T-cell (primary cell): ENCODE measurements around the gene MEPE. TPM values are rescaled to one million over a fixed set of nuclear protein-coding genes. Genes with fewer than 3 reads are reported as not detected.

Source experiments
- ATAC-seq, 4 experiments: fragments of 200-7000 bp in 3 of 4; fragments of 150-1000 bp in 1 of 4; cut with Tn5 transposase; replicated peaks in 1 of 4; 1 replicate in 3 of 4; 2 replicates in 1 of 4; pipeline ENCODE4 v1.10.0; 2021; ENCODE audit warnings: moderate library complexity in 3 of 4, mild to moderate bottlenecking in 2 of 4, moderate number of reproducible peaks in 1 of 4
- CTCF ChIA-PET, 2 donors: fragments of 300-600 bp; sonication (Branson Sonifier 250); formaldehyde crosslinking; loops; one replicate each; lab custom pipeline; 2022; ENCODE audit warnings: antibody characterized with exemption in 2 of 2; lab: Charles Lee
- POLR2A ChIA-PET, 2 donors: fragments of 300-600 bp; sonication (Branson Sonifier 250); formaldehyde crosslinking; loops; one replicate each; lab custom pipeline; 2022; ENCODE audit warnings: antibody characterized with exemption in 2 of 2; lab: Charles Lee
- DNase-seq, 35 experiments: peaks; one replicate each; pipeline versions ENCODE4 v3.0.0 to v3.0.0-alpha.2; 2013 to 2023
- H3K27ac ChIP-seq: one replicate; pipeline ENCODE4 v1.5.1; 2013; ENCODE audit warnings: low read length
- H3K27me3 ChIP-seq, 2 experiments: replicated peaks in 1 of 2; 1 replicate in 1 of 2; 2 replicates in 1 of 2; pipeline versions ENCODE4 v1.6.1 to v1.7.0; 2013; ENCODE audit warnings: low read length in 1 of 2, mixed read lengths in 1 of 2; ENCODE audit not compliant: control insufficient read depth in 2 of 2, insufficient read depth in 2 of 2; ENCODE audit errors: extremely low read depth in 1 of 2
- H3K36me3 ChIP-seq, 2 donors: 1 replicate in 1 of 2; 2 replicates in 1 of 2; pipeline versions ENCODE4 v1.6.1 to v1.7.0; 2013; ENCODE audit warnings: low read length in 1 of 2; ENCODE audit not compliant: control insufficient read depth in 2 of 2, insufficient read depth in 1 of 2; ENCODE audit errors: extremely low read depth in 1 of 2
- H3K4me1 ChIP-seq, 2 experiments: 1 replicate in 1 of 2; 2 replicates in 1 of 2; pipeline versions ENCODE4 v1.6.1 to v1.7.0; 2013; ENCODE audit warnings: low read length in 2 of 2, mixed read lengths in 1 of 2; ENCODE audit not compliant: insufficient read depth in 2 of 2, control insufficient read depth in 1 of 2; ENCODE audit errors: extremely low read depth in 1 of 2
- H3K4me3 ChIP-seq, 2 donors: 1 replicate in 1 of 2; 2 replicates in 1 of 2; pipeline versions ENCODE4 v1.5.1 to v1.7.0; 2013; ENCODE audit warnings: mild to moderate bottlenecking in 2 of 2, low read length in 1 of 2, moderate library complexity in 1 of 2; ENCODE audit not compliant: control insufficient read depth in 1 of 2; ENCODE audit errors: extremely low read depth in 1 of 2
- H3K9me3 ChIP-seq: 2 replicates; pipeline ENCODE4 v1.7.0; 2013
- H3K27ac Mint-ChIP-seq, 2 donors: one replicate each; pipeline ENCODE4 v1.8.0; 2020 to 2021; ENCODE audit warnings: mild to moderate bottlenecking in 2 of 2, mixed read lengths in 2 of 2
- H3K27me3 Mint-ChIP-seq, 2 donors: one replicate each; pipeline ENCODE4 v1.8.0; 2021 to 2022; ENCODE audit warnings: mixed read lengths in 2 of 2
- H3K36me3 Mint-ChIP-seq: one replicate; pipeline ENCODE4 v1.8.0; 2021; ENCODE audit warnings: mixed read lengths
- H3K4me1 Mint-ChIP-seq, 3 donors: one replicate each; pipeline ENCODE4 v1.8.0; 2020 to 2022; ENCODE audit warnings: mixed read lengths in 3 of 3, mild to moderate bottlenecking in 1 of 3
- H3K4me3 Mint-ChIP-seq, 3 donors: one replicate each; pipeline ENCODE4 v1.8.0; 2020 to 2022; ENCODE audit warnings: mild to moderate bottlenecking in 3 of 3, mixed read lengths in 3 of 3, moderate library complexity in 3 of 3
- H3K9me3 Mint-ChIP-seq, 3 donors: one replicate each; pipeline ENCODE4 v1.8.0; 2020 to 2022; ENCODE audit warnings: mixed read lengths in 3 of 3
- whole genome bisulfite sequencing: methylation state at CpG from one replicate; pipeline ENCODE4 v1.1.5; 2013; ENCODE audit warnings: missing lambda C conversion rate; ENCODE audit not compliant: insufficient coverage; 5-methylcytosine and 5-hydroxymethylcytosine counted together
- total RNA-seq, 35 experiments: library from RNA in 6 of 35; stranded (reverse) in 6 of 35; fragments of 120-200 nt in 1 of 35; gene quantifications; one replicate each; pipeline versions ENCODE4 v1.2.1 to v1.2.4 and lab custom pipeline; 2013 to 2026

MEPE gene, protein sequence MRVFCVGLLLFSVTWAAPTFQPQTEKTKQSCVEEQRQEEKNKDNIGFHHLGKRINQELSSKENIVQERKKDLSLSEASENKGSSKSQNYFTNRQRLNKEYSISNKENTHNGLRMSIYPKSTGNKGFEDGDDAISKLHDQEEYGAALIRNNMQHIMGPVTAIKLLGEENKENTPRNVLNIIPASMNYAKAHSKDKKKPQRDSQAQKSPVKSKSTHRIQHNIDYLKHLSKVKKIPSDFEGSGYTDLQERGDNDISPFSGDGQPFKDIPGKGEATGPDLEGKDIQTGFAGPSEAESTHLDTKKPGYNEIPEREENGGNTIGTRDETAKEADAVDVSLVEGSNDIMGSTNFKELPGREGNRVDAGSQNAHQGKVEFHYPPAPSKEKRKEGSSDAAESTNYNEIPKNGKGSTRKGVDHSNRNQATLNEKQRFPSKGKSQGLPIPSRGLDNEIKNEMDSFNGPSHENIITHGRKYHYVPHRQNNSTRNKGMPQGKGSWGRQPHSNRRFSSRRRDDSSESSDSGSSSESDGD
- total RNA-seq (not detected), total RNA-seq (lab: John Stamatoyannopoulos, UW) (0 reads per million in 29 experiments)
- total RNA-seq (2013), result not detected

DNA sequence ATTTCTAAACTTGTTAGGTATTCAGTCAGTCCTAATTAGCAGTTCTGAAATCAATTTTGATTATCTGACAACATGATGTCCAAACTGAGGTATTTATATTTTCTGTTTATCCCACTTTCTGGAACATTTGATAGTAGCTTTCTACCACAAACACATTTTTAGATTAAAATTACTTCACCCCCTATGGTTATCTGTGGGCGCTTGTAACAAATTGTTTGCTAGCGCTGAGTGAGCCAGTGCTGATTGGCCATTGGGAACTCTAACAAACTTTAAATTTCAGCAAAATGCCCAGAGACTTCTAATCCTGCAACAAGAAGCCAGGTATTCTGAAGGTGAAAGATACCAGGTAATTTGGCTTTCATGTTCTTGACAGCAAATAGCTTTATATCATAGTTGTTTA is at the start of gene MEPE:
TSS of gene MEPE (plus strand) at position 301 of the 400 bp plus-strand sequence. CDS start 1,746 bp downstream, outside the sequence.
- POLR2A ChIA-PET, result no interaction called here
- no CpG with 5 or more reads among the region's 2 CpGs for WGBS
- no peaks in the 10 kb centered on the region for H3K36me3 ChIP-seq
- no peaks in the 10 kb centered on the region for H3K4me1 ChIP-seq
- no peak within 1 kb of the TSS for H3K4me3 ChIP-seq
- no peaks in the 10 kb centered on the region for H3K27me3 ChIP-seq
- Mint-ChIP-seq H3K9me3 (no peaks in the 10 kb centered on the region), H3K4me3 (no peak within 1 kb of the TSS), H3K27me3 (peaks cover 0 to 14% of the 10 kb centered on the region in 2 donors), H3K27ac (no peak within 1 kb of the TSS), H3K36me3 (no peaks in the 10 kb centered on the region), H3K4me1 (no peaks in the 10 kb centered on the region)
- ATAC-seq (no peak), DNase-seq (no peak)
- CTCF ChIA-PET, result interaction anchor here (0.9 to 1.2 kb wide), 2 partner anchors 16 to 27 kb away, joined by 3 to 4 read pairs; no protein-coding TSS in a partner anchor
- no peak within 1 kb of the TSS for H3K27ac ChIP-seq
- no peaks in the 10 kb centered on the region for H3K9me3 ChIP-seq

DNA sequence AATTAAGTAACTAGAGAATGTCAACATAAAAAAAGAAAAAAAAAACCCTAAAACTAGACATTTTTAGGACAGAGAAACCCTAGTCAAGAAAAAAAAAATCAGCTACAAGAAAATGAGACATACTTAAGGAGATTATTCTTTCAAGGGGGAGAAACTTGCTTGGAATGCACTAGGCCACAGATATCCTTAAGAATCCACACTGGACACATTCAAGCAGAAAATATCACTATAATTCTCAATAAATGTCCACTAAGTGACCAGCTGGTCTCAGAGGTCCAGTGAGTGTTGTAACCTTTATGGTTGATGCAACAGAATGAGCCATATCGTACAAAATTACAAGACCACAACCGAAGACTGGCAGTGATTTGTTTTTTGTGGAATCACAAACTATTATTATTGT is 49.0 kb upstream of the MEPE start:
- Mint-ChIP-seq H3K27me3 (peaks cover 0 to 1% of the 10 kb centered on the region in 2 donors), H3K4me1 (no peaks in the 10 kb centered on the region), H3K9me3 (no peaks in the 10 kb centered on the region), H3K4me3 (no peak overlapping the region), H3K27ac (no peak overlapping the region), H3K36me3 (no peaks in the 10 kb centered on the region)
- Histone ChIP-seq H3K27ac (no peak overlapping the region), H3K27me3 (no peaks in the 10 kb centered on the region), H3K4me3 (no peak overlapping the region), H3K9me3 (no peaks in the 10 kb centered on the region), H3K4me1 (no peaks in the 10 kb centered on the region), H3K36me3 (no peaks in the 10 kb centered on the region)
- no peak for ATAC-seq
- ChIA-PET CTCF (no interaction called here), POLR2A (no interaction called here)
- DNase-seq, result no peak
- no CpG with 5 or more reads among the region's 2 CpGs for WGBS

DNA sequence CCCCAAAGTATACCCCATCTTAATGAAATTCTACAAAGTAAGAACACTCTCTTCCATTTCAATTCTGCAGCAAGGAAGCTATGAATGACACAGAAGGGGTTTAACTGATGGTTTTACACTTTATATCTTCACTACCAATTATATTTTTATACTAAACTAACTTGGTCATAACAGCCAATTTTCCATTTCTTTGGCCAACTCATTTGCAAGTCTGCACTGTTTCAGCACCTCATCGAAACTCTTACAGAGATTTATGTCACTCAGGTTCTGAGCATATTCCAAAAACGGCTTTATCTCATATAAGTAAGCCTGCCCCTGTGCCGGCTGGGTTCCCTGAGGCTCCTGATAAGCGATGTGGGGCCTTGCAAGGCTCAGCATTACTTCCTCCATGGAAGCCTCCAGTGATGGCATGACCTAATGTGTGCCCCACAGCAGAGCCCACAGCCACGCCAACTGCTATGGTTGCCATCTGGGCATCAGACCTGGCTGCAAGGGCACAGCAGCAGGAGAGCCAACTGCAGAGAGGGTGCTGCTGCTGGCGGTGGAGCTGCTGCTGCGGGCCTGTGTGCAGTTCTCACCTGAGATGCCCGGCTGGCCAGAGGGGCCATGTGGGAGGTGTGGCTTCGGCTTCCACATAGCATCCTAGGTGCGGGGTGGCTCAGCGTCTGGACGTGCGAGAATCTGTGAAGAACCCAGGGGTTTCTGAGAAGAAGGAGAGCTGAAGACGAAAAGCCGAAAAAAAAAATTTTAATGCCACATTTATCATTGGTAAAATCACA is 46.8 kb upstream of the MEPE start:
- peaks cover 0 to 1% of the 10 kb centered on the region in 2 donors for H3K27me3 Mint-ChIP-seq

DNA sequence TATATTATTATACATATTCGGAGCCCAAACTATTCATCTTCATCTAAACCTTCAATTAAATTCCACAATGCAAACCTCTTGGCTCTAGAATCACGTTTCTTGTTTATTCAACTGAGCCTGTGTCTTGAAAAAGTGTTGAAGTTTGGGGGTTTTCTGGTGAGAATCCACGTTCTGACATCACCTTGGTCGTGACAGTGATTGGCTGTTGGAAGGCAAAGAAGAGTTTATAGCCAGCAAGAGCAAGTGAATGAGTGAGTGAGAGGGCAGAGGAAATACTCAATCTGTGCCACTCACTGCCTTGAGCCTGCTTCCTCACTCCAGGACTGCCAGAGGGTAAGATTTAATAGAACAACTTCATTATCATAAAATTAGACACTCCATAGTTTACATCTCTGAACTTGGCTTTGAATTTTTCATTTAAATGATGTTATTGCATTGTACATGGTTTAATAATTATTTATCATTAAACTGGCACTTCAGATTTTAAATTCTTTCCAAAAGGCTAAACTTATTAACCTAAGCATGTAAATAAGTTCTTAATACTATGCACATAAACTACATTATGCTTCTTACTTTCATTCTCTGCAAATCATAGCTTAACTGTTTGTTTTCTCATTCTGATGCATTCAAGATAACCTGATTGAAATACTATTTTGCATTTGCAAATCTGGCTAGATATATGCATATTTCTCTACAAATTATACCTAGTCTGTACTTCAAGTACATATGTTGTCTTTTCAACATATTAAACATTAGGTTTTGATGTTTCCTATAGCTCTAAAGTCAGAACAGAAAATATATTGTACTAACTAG is 33.3 kb upstream of the MEPE start, which contains the start of gene IBSP:
TSS of gene IBSP (plus strand) at position 254 of the 813 bp plus-strand sequence. CDS start 2,808 bp downstream, outside the sequence.
- Histone ChIP-seq H3K36me3 (no peaks in the 10 kb centered on the region), H3K4me3 (no peak within 1 kb of the TSS), H3K27me3 (no peaks in the 10 kb centered on the region), H3K9me3 (no peaks in the 10 kb centered on the region), H3K27ac (no peak within 1 kb of the TSS), H3K4me1 (no peaks in the 10 kb centered on the region)
- H3K4me1 Mint-ChIP-seq, result no peaks in the 10 kb centered on the region
- 100% methylated on average over 1 of the region's 4 CpGs for WGBS
- POLR2A ChIA-PET, result no interaction called here
- CTCF ChIA-PET, result no interaction called here
- no peaks in the 10 kb centered on the region for H3K27me3 Mint-ChIP-seq
- DNase-seq, result no peak
- no peaks in the 10 kb centered on the region for H3K9me3 Mint-ChIP-seq
- H3K27ac Mint-ChIP-seq, result no peak within 1 kb of the TSS
- H3K36me3 Mint-ChIP-seq, result no peaks in the 10 kb centered on the region
- no peak for ATAC-seq
- H3K4me3 Mint-ChIP-seq, result no peak within 1 kb of the TSS

More for the DNA sequence above, 46.8 kb upstream of the MEPE start:
- no peaks in the 10 kb centered on the region for H3K4me1 ChIP-seq
- ChIA-PET POLR2A (no interaction called here), CTCF (no interaction called here)
- DNase-seq (no peak), ATAC-seq (no peak)
- WGBS, result 81% methylated on average over 12 of the region's 15 CpGs
- H3K9me3 Mint-ChIP-seq, result no peaks in the 10 kb centered on the region
- no peak overlapping the region for H3K4me3 Mint-ChIP-seq
- H3K27ac ChIP-seq, result no peak overlapping the region
- no peaks in the 10 kb centered on the region for H3K36me3 ChIP-seq
- no peaks in the 10 kb centered on the region for H3K36me3 Mint-ChIP-seq
- no peaks in the 10 kb centered on the region for H3K27me3 ChIP-seq
- H3K4me3 ChIP-seq, result no peak overlapping the region
- H3K9me3 ChIP-seq, result no peaks in the 10 kb centered on the region
- H3K27ac Mint-ChIP-seq, result no peak overlapping the region
- no peaks in the 10 kb centered on the region for H3K4me1 Mint-ChIP-seq

DNA sequence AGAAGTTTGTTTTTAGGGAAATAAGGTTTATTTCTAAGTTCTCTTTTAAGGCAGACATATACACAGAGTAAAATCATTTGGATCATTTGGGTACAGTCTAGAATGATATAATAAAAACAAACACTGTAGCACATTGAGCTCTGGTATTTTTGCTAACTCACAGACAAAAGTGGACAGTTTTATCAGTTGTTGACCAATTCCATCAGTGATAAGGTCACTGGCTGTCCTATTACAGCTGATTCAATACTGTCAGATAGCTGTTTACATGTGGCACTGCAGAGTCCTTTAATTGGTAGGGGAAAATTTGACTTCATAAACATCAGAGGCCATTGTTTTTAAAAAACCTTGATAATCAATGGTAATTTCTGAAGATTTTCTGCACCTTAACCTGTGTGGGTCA is 29.9 kb upstream of the MEPE start:
- Mint-ChIP-seq H3K4me1 (no peaks in the 10 kb centered on the region), H3K36me3 (no peaks in the 10 kb centered on the region), H3K27ac (no peak overlapping the region), H3K4me3 (no peak overlapping the region), H3K9me3 (no peaks in the 10 kb centered on the region), H3K27me3 (no peaks in the 10 kb centered on the region)
- ATAC-seq, result no peak
- H3K36me3 ChIP-seq, result no peaks in the 10 kb centered on the region
- DNase-seq, result no peak
- no peaks in the 10 kb centered on the region for H3K9me3 ChIP-seq
- H3K4me1 ChIP-seq, result no peaks in the 10 kb centered on the region
- CTCF ChIA-PET, result no interaction called here
- H3K4me3 ChIP-seq, result no peak overlapping the region
- no peak overlapping the region for H3K27ac ChIP-seq
- POLR2A ChIA-PET, result no interaction called here
- H3K27me3 ChIP-seq, result no peaks in the 10 kb centered on the region

DNA sequence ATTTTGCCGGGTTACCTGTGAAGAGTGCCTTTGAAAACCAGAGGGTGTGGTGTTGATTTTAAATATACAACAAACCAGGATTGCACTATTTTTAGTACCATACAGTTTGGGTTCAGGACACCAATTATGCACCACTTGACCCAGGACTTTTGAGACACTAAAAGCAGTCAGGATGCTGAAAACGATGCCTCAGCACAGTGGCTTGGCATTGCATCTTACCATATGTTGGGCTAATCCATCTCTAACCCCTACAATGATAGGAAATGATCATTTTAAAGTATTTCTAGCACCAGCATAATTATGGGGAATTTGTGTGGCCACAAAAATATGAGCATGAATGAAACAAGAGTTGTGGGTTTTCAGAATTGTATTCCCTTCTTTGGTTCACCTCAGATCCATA is 29.3 kb upstream of the MEPE start:
- Mint-ChIP-seq H3K4me1 (no peaks in the 10 kb centered on the region), H3K27me3 (no peaks in the 10 kb centered on the region)
- 40% methylated on average over 1 of the region's 2 CpGs for WGBS

More for the DNA sequence above, 29.3 kb upstream of the MEPE start:
- CTCF ChIA-PET, result no interaction called here
- Histone ChIP-seq H3K9me3 (no peaks in the 10 kb centered on the region), H3K27me3 (no peaks in the 10 kb centered on the region), H3K36me3 (no peaks in the 10 kb centered on the region), H3K4me1 (no peaks in the 10 kb centered on the region), H3K27ac (no peak overlapping the region), H3K4me3 (no peak overlapping the region)
- Mint-ChIP-seq H3K4me3 (no peak overlapping the region), H3K9me3 (no peaks in the 10 kb centered on the region), H3K36me3 (no peaks in the 10 kb centered on the region), H3K27ac (no peak overlapping the region)
- ATAC-seq (no peak), DNase-seq (no peak)
- POLR2A ChIA-PET, result no interaction called here
